Neural cell (in vitro differentiated cells): ENCODE results near the gene TMEM184B. TPM values are rescaled to one million over a fixed set of nuclear protein-coding genes. Genes with fewer than 3 reads are reported as not detected.

ENCODE experiments used
- H2AFZ ChIP-seq: fragments of 200-600, 300-800 bp; sonication (generic), shearing (Covaris generic); 2 replicates; pipeline ENCODE4 v1.6.0; 2014; ENCODE audit warnings: low read depth, mild to moderate bottlenecking, antibody characterized with exemption, low read length, moderate library complexity
- H3F3A ChIP-seq: fragments of 200-600 bp; shearing (Covaris generic); 2 replicates; pipeline ENCODE4 v1.6.1; 2016; ENCODE audit warnings: mild to moderate bottlenecking, moderate library complexity, mixed read lengths, antibody characterized with exemption, low read length; ENCODE audit not compliant: insufficient read depth, poor library complexity, severe bottlenecking
- H3K27ac ChIP-seq: fragments of 200-600, 300-800 bp; sonication (generic), shearing (Covaris generic); 2 replicates; pipeline ENCODE4 v1.5.1; 2014; ENCODE audit warnings: mild to moderate bottlenecking, low read length, moderate library complexity
- H3K27me3 ChIP-seq: fragments of 300-800, 200-600 bp; sonication (generic), shearing (Covaris generic); 2 replicates; pipeline ENCODE4 v1.6.0; 2014; ENCODE audit warnings: mild to moderate bottlenecking, low read depth, low read length, moderate library complexity; ENCODE audit not compliant: insufficient read depth
- H3K36me3 ChIP-seq: fragments of 300-800, 200-600 bp; sonication (generic), shearing (Covaris generic); 2 replicates; pipeline ENCODE4 v1.5.1; 2014; ENCODE audit warnings: mild to moderate bottlenecking, antibody characterized with exemption, low read length, moderate library complexity; ENCODE audit not compliant: insufficient read depth
- H3K4me2 ChIP-seq: fragments of 300-800, 200-600 bp; sonication (generic), shearing (Covaris generic); 2 replicates; pipeline ENCODE4 v1.6.0; 2014; ENCODE audit warnings: mild to moderate bottlenecking, low read length
- H3K4me3 ChIP-seq: fragments of 300-800, 200-600 bp; sonication (generic), shearing (Covaris generic); 2 replicates; pipeline ENCODE4 v1.5.1; 2014; ENCODE audit warnings: mild to moderate bottlenecking, low read length, moderate library complexity
- H3K79me2 ChIP-seq: fragments of 200-600 bp; shearing (Covaris generic); replicated peaks from 2 replicates; pipeline ENCODE4 v1.6.0; 2014; ENCODE audit warnings: mild to moderate bottlenecking, low read length, moderate library complexity; ENCODE audit not compliant: insufficient read depth
- H3K9ac ChIP-seq: fragments of 300-800, 200-600 bp; sonication (generic), shearing (Covaris generic); 2 replicates; pipeline ENCODE4 v1.6.1; 2016; ENCODE audit warnings: mild to moderate bottlenecking, low read length, mixed read lengths
- H3K9me2 ChIP-seq: fragments of 200-600 bp; shearing (Covaris generic); 2 replicates; pipeline ENCODE4 v1.6.1; 2016; ENCODE audit warnings: mild to moderate bottlenecking, low read length, mixed read lengths; ENCODE audit not compliant: insufficient read depth
- H3K9me3 ChIP-seq: fragments of 200-600, 300-800 bp; sonication (generic), shearing (Covaris generic); 2 replicates; pipeline ENCODE4 v1.6.1; 2016; ENCODE audit warnings: mild to moderate bottlenecking, mixed run types, low read length, moderate library complexity, mixed read lengths
- H4K20me1 ChIP-seq: fragments of 200-600 bp; shearing (Covaris generic); 2 replicates; pipeline ENCODE4 v1.6.1; 2016; ENCODE audit warnings: mild to moderate bottlenecking, mixed run types; ENCODE audit not compliant: insufficient read depth
- CTCF ChIP-seq: fragments of 450-650 bp; IDR thresholded peaks from 2 replicates; pipeline ENCODE4 v1.5.1; 2014; ENCODE audit warnings: antibody characterized with exemption, mild to moderate bottlenecking, moderate library complexity; ENCODE audit not compliant: poor library complexity, severe bottlenecking
- EP300 ChIP-seq: fragments of 450-650 bp; conservative IDR thresholded peaks from 2 replicates; pipeline ENCODE4 v1.6.1; 2014; ENCODE audit warnings: antibody characterized with exemption, mild to moderate bottlenecking, moderate library complexity; ENCODE audit not compliant: poor library complexity, severe bottlenecking
- EZH2 ChIP-seq: fragments of 200-600, 300-800 bp; shearing (Covaris generic), sonication (generic); IDR thresholded peaks from 2 replicates; pipeline ENCODE4 v1.6.1; 2014; ENCODE audit warnings: antibody characterized with exemption, low read length, borderline replicate concordance, mild to moderate bottlenecking; ENCODE audit not compliant: insufficient read depth, poor library complexity, severe bottlenecking
- MXI1 ChIP-seq: fragments of 450-650 bp; conservative IDR thresholded peaks from 2 replicates; pipeline ENCODE4 v1.6.1; 2014; ENCODE audit warnings: antibody characterized with exemption, mild to moderate bottlenecking; ENCODE audit not compliant: poor library complexity, severe bottlenecking
- POLR2AphosphoS5 ChIP-seq: IDR thresholded peaks from 2 replicates; pipeline ENCODE4 v1.6.1; 2012
- RAD21 ChIP-seq: fragments of 450-650 bp; conservative IDR thresholded peaks from 2 replicates; pipeline ENCODE4 v1.6.1; 2014; ENCODE audit warnings: antibody characterized with exemption, mild to moderate bottlenecking, moderate library complexity
- REST ChIP-seq: IDR thresholded peaks from 2 replicates; pipeline ENCODE4 v1.6.1; 2012; ENCODE audit warnings: borderline replicate concordance
- SMC3 ChIP-seq: fragments of 450-650 bp; conservative IDR thresholded peaks from 2 replicates; pipeline ENCODE4 v1.6.1; 2014; ENCODE audit warnings: antibody characterized with exemption, mild to moderate bottlenecking, moderate library complexity; ENCODE audit not compliant: poor library complexity
- TAF1 ChIP-seq: IDR thresholded peaks from 2 replicates; pipeline ENCODE4 v1.6.1; 2012; ENCODE audit warnings: low read depth
- polyA plus RNA-seq: library from polyadenylated mRNA; depleted of rRNA; stranded (reverse); fragments of >200 nt; gene quantifications from 2 replicates; pipeline ENCODE4 v1.2.3, GENCODE V29; 2014

Gene TMEM184B
- polyA plus RNA-seq, 1 donor from 2014 or later = 19.7 TPM

GRCh38 chr22:38311323-38311620 is 38.5 kb upstream of the TMEM184B start:
- Histone ChIP-seq H4K20me1 (peaks cover 66% of the 10 kb centered on the region), H3K36me3 (no peaks in the 10 kb centered on the region), H3K9me2 (no peaks in the 10 kb centered on the region), H3K4me2 (no peak overlapping the region), H3K4me3 (no peak overlapping the region), H2AFZ (no peak overlapping the region), H3K9ac (no peak overlapping the region), H3F3A (peaks cover 5% of the 10 kb centered on the region), H3K27ac (no peak overlapping the region), H3K79me2 (peaks cover 89% of the 10 kb centered on the region), H3K9me3 (no peaks in the 10 kb centered on the region), H3K27me3 (no peaks in the 10 kb centered on the region)
- TF ChIP-seq RAD21 (no peak), REST (no peak), TAF1 (no peak), SMC3 (no peak), POLR2AphosphoS5 (no peak), EZH2 (no peak), EP300 (no peak), MXI1 (no peak), CTCF (no peak)

GRCh38 chr22:38310518-38311322 is 37.9 kb upstream of the TMEM184B start:
- no peaks in the 10 kb centered on the region for H3K27me3 ChIP-seq
- peaks cover 87% of the 10 kb centered on the region for H3K79me2 ChIP-seq
- TF ChIP-seq SMC3 = no peak
- no peak for TF ChIP-seq EP300
- no peak for TF ChIP-seq RAD21
- no peak for TF ChIP-seq TAF1
- no peak for TF ChIP-seq CTCF
- no peak for TF ChIP-seq MXI1
- no peak for TF ChIP-seq REST
- no peak for TF ChIP-seq EZH2
- TF ChIP-seq POLR2AphosphoS5 = no peak
- no peaks in the 10 kb centered on the region for H3K36me3 ChIP-seq
- no peak overlapping the region for H3K9ac ChIP-seq
- H2AFZ ChIP-seq = no peak overlapping the region
- H3K9me3 ChIP-seq = no peaks in the 10 kb centered on the region
- peaks cover 70% of the 10 kb centered on the region for H4K20me1 ChIP-seq
- no peak overlapping the region for H3K4me3 ChIP-seq
- H3K4me2 ChIP-seq = no peak overlapping the region
- H3K9me2 ChIP-seq = no peaks in the 10 kb centered on the region
- peaks cover 3% of the 10 kb centered on the region for H3F3A ChIP-seq
- no peak overlapping the region for H3K27ac ChIP-seq
